Measurements from ENCODE around the gene PAPSS1. TPM values are rescaled to one million over a fixed set of nuclear protein-coding genes. Genes with fewer than 3 reads are reported as not detected.

The PAPSS1 gene
- total and polyA plus RNA-seq, 9 of the 15 experiments (the other 6 are each of a cell fraction or from before 2014, with no cell fraction given) = 21.1 to 53.9 (median 41.9) TPM

GRCh38 chr4:107693132-107693531 lies 26.9 kb downstream of the PAPSS1 start (continued):
- TF ChIP-seq ZNF217 (CRISPR knock-in tag; IDR thresholded peaks at IDR 0.05) = no peak
- peak; percentile 51; the same call in 1 of the 2 replicates for TF ChIP-seq SOX6 (IDR thresholded peaks at IDR 0.05)
- TF ChIP-seq SETDB1 (IDR thresholded peaks at IDR 0.05; ENCODE audit: low read length) = no peak
- peak; percentile 56; the same call in 1 of the 2 replicates for TF ChIP-seq SMARCE1 (IDR thresholded peaks at IDR 0.05)
- no peak for TF ChIP-seq ETS2 (tag; IDR thresholded peaks at IDR 0.05; ENCODE audit: borderline replicate concordance, poor library complexity, severe bottlenecking)
- no peak for TF ChIP-seq HDAC8 (tag; IDR thresholded peaks at IDR 0.05)
- TF ChIP-seq FOXJ2 (tag; IDR thresholded peaks at IDR 0.05) = peak; percentile 75
- peak; percentile 24 to 59; a peak in 1 of 4 replicates for TF ChIP-seq FOXK2 (conservative IDR thresholded peaks at IDR 0.05 in 1 of 2, IDR thresholded peaks at IDR 0.05 in 1 of 2; ENCODE audit: low read depth in 2 of 2)
- no peak for TF ChIP-seq EGR1 (conservative IDR thresholded peaks at IDR 0.05)
- TF ChIP-seq ZNF436 (CRISPR knock-in tag; IDR thresholded peaks at IDR 0.05) = no peak
- TF ChIP-seq CEBPG (CRISPR knock-in tag; IDR thresholded peaks at IDR 0.05) = peak; percentile 88
- peak; percentile 69 to 90 for TF ChIP-seq CEBPG (tag; conservative IDR thresholded peaks at IDR 0.05 in 1 of 2, IDR thresholded peaks at IDR 0.05 in 1 of 2)
- peak; percentile 38; the same call in 1 of the 2 replicates for TF ChIP-seq ELF1 (tag; IDR thresholded peaks at IDR 0.05)
- TF ChIP-seq ZNF584 (CRISPR knock-in tag; IDR thresholded peaks at IDR 0.05; ENCODE audit: low read depth) = peak; percentile 77
- TF ChIP-seq ATF3 (IDR thresholded peaks at IDR 0.05) = peak; percentile 77; the same call in 1 of the 2 replicates
- no peak for TF ChIP-seq ATF3 (CRISPR knock-in tag; conservative IDR thresholded peaks at IDR 0.05)
- TF ChIP-seq ZNF41 (CRISPR knock-in tag; conservative IDR thresholded peaks at IDR 0.05) = no peak
- no peak for TF ChIP-seq ZNF239 (CRISPR knock-in tag; IDR thresholded peaks at IDR 0.05)
- no peak for TF ChIP-seq POLR2A (conservative IDR thresholded peaks at IDR 0.05)
- TF ChIP-seq, protein P1, sequence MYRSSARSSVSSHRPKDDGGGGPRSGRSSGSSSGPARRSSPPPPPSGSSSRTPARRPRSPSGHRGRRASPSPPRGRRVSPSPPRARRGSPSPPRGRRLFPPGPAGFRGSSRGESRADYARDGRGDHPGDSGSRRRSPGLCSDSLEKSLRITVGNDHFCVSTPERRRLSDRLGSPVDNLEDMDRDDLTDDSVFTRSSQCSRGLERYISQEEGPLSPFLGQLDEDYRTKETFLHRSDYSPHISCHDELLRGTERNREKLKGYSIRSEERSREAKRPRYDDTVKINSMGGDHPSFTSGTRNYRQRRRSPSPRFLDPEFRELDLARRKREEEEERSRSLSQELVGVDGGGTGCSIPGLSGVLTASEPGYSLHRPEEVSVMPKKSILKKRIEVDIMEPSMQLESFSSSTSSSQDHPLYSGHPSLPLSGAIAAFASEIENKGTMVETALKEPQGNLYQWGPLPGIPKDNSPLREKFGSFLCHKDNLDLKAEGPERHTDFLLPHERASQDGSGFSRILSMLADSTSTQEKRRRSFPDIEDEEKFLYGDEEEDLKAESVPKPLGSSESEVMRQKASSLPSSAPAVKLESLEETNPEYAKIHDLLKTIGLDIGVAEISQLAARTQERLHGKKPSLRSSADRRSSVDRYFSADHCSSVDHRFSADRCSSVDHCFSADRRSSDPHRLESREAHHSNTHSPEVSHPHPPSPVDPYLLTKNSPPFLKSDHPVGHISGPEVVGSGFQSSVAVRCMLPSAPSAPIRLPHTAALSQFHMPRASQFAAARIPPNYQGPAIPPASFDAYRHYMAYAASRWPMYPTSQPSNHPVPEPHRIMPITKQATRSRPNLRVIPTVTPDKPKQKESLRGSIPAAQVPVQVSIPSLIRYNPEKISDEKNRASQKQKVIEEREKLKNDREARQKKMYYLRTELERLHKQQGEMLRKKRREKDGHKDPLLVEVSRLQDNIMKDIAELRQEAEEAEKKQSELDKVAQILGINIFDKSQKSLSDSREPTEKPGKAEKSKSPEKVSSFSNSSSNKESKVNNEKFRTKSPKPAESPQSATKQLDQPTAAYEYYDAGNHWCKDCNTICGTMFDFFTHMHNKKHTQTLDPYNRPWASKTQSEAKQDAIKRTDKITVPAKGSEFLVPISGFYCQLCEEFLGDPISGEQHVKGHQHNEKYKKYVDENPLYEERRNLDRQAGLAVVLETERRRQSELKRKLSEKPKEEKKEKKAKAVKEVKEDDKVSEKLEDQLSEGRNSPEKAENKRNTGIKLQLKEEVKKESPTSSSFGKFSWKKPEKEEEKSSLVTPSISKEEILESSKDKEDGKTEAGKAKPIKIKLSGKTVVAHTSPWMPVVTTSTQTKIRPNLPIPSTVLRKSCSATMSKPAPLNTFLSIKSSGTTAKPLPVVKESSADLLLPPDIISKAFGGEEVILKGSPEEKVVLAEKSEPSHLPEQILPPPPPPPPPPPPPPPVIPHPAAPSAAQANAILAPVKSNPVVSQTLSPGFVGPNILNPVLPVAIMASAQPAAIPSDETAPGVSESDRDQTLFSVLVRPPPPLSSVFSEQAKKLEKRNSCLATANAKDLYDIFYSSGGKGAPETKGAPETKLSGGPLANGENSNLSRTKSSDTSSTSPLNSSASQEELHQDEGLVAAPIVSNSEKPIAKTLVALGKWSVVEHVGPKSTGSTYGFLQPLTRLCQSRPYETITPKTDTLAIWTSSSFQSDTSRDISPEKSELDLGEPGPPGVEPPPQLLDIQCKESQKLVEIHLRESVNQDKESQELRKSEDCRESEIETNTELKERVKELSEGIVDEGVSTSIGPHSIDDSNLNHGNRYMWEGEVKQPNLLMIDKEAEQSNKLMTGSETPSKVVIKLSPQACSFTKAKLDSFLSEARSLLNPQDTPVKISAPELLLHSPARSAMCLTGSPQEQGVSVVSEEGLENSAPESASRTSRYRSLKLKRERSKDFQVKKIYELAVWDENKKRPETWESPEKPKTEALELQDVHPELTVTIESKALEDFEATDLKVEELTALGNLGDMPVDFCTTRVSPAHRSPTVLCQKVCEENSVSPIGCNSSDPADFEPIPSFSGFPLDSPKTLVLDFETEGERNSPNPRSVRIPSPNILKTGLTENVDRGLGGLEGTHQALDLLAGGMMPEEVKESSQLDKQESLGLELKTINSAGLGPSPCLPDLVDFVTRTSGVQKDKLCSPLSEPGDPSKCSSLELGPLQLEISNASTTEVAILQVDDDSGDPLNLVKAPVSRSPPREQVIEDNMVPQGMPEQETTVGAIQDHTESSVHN (IDR thresholded peaks at IDR 0.05; ENCODE audit: borderline replicate concordance in 1 of 2, low read depth in 1 of 2) = peak in 1 of 2 experiments; percentile 35; a peak in 1 of 4 replicates
- TF ChIP-seq USF2 (CRISPR knock-in tag; IDR thresholded peaks at IDR 0.05) = 0 out of 2 replicates have a peak, but pooled peaks have one; percentile 7

Data from K562 (cell line).